SK-N-SH (cell line): ENCODE measurements around the gene MEIS2.

Experiments
- CTCF ChIP-seq: fragments of 200-600 bp; sonication (generic); IDR thresholded peaks from 2 replicates; pipeline ENCODE4 v1.6.1; 2017; ENCODE audit warnings: antibody characterized with exemption, mild to moderate bottlenecking, moderate library complexity
- EP300 ChIP-seq, 2 experiments: IDR thresholded peaks; 2 replicates each; pipeline versions ENCODE4 v1.4.0 to v1.6.1; 2012; ENCODE audit warnings: borderline replicate concordance in 1 of 2, low read depth in 1 of 2, low read length in 1 of 2
- EZH2phosphoT487 ChIP-seq: fragments of 200-600 bp; sonication (generic); IDR thresholded peaks from 2 replicates; pipeline ENCODE4 v1.6.1; 2017; ENCODE audit warnings: low read depth, mixed run types, mild to moderate bottlenecking, antibody characterized with exemption, moderate library complexity, borderline replicate concordance
- GABPA ChIP-seq: IDR thresholded peaks from 2 replicates; pipeline ENCODE4 v1.4.0; 2012; ENCODE audit warnings: low read depth, mild to moderate bottlenecking
- IRF3 ChIP-seq: fragments of 150-350 bp; IDR thresholded peaks from 2 replicates; pipeline ENCODE4 v1.6.1; 2016; ENCODE audit warnings: mild to moderate bottlenecking, low read depth, low read length
- POLR2AphosphoS5 ChIP-seq: IDR thresholded peaks from 2 replicates; pipeline ENCODE4 v1.6.1; 2012; ENCODE audit warnings: low read depth, low read length
- REST ChIP-seq: IDR thresholded peaks from 2 replicates; pipeline ENCODE4 v1.6.1; 2012; ENCODE audit warnings: mild to moderate bottlenecking, low read depth, low read length, moderate library complexity
- RFX5 ChIP-seq: IDR thresholded peaks from 2 replicates; pipeline ENCODE4 v1.6.1; 2012; ENCODE audit warnings: mild to moderate bottlenecking, improper control_type of control experiment, low read length
- USF2 ChIP-seq: fragments of 150-350 bp; IDR thresholded peaks from 2 replicates; pipeline ENCODE4 v1.6.1; 2017; ENCODE audit warnings: antibody characterized with exemption, low read length, low read depth, borderline replicate concordance
- YY1 ChIP-seq: IDR thresholded peaks from 2 replicates; pipeline ENCODE4 v1.4.0; 2012; ENCODE audit warnings: low read depth, mild to moderate bottlenecking
- ZBTB33 ChIP-seq: IDR thresholded peaks from 2 replicates; pipeline ENCODE4 v1.4.0; 2012; ENCODE audit warnings: low read depth, borderline replicate concordance

- 0 out of 2 replicates have a peak, but pooled peaks have one; percentile 11 for TF ChIP-seq POLR2AphosphoS5
- TF ChIP-seq CTCF: no peak
- no peak for TF ChIP-seq YY1
- no peak for TF ChIP-seq RFX5
- TF ChIP-seq EP300 (IDR thresholded peaks at IDR 0.05; ENCODE audit: borderline replicate concordance in 1 of 2, low read depth in 1 of 2, low read length in 1 of 2): no peak
- no peak for TF ChIP-seq GABPA
- TF ChIP-seq ZBTB33: no peak
- TF ChIP-seq EZH2phosphoT487: no peak
- no peak for TF ChIP-seq IRF3
- no peak for TF ChIP-seq REST
- TF ChIP-seq USF2: no peak
Observed at GRCh38 chr15:37090543-37091175, 9.7 kb downstream of the MEIS2 start.
